Measurements from ENCODE around the gene PCDH9. TPM values are rescaled to one million over a fixed set of nuclear protein-coding genes. Genes with fewer than 3 reads are reported as not detected.

PCDH9 gene
- total RNA-seq, 1 experiment from 2014 or later, result 0.11 TPM

GRCh38 chr13:67080351-67080750 lies 149.8 kb downstream of the PCDH9 start:
- CTCF ChIA-PET, result interaction anchor here (1.0 kb wide), 1 partner anchor 144 kb away, joined by 5 read pairs; no protein-coding TSS in a partner anchor
- no TSS peak for BruUV-seq (replicated peaks)
- POLR2A ChIA-PET, result no interaction called here
- H3K36me3 Mint-ChIP-seq (ENCODE audit: insufficient read depth, unreplicated experiment), result no peaks in the 10 kb centered on the region
- H3K36me3 ChIP-seq (ENCODE audit: control insufficient read depth, insufficient read depth, low read length), result no peaks in the 10 kb centered on the region
- H3K9me3 ChIP-seq, result no peaks in the 10 kb centered on the region
- TF ChIP-seq, protein P1, sequence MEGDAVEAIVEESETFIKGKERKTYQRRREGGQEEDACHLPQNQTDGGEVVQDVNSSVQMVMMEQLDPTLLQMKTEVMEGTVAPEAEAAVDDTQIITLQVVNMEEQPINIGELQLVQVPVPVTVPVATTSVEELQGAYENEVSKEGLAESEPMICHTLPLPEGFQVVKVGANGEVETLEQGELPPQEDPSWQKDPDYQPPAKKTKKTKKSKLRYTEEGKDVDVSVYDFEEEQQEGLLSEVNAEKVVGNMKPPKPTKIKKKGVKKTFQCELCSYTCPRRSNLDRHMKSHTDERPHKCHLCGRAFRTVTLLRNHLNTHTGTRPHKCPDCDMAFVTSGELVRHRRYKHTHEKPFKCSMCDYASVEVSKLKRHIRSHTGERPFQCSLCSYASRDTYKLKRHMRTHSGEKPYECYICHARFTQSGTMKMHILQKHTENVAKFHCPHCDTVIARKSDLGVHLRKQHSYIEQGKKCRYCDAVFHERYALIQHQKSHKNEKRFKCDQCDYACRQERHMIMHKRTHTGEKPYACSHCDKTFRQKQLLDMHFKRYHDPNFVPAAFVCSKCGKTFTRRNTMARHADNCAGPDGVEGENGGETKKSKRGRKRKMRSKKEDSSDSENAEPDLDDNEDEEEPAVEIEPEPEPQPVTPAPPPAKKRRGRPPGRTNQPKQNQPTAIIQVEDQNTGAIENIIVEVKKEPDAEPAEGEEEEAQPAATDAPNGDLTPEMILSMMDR (IDR thresholded peaks at IDR 0.05; ENCODE audit: insufficient read depth in 1 of 2, low read depth in 1 of 2, low read length in 1 of 2, severe bottlenecking in 1 of 2, unreplicated experiment in 1 of 2), result no peak
- peaks cover 9% of the 10 kb centered on the region for H3K9me3 Mint-ChIP-seq (ENCODE audit: unreplicated experiment)
- H3K27me3 Mint-ChIP-seq (ENCODE audit: insufficient read depth, unreplicated experiment), result no peaks in the 10 kb centered on the region
- peaks cover 36% of the 10 kb centered on the region for H3K4me1 Mint-ChIP-seq (ENCODE audit: low read depth, unreplicated experiment)
- H3K4me3 ChIP-seq (ENCODE audit: low read depth, low read length), result no peak overlapping the region
- intact Hi-C loops (cut with micrococcal nuclease; ENCODE audit: unreplicated experiment), result no loop called here
- DNase-seq, result no peak
- no peaks in the 10 kb centered on the region for H3K27me3 ChIP-seq (replicated peaks; ENCODE audit: control insufficient read depth, insufficient read depth, low read length)
- no peak overlapping the region for H3K4me3 Mint-ChIP-seq (ENCODE audit: unreplicated experiment)
- no peak overlapping the region for H3K27ac Mint-ChIP-seq (ENCODE audit: unreplicated experiment)
- H3K4me1 ChIP-seq, result peaks cover 58% of the 10 kb centered on the region

DNA sequence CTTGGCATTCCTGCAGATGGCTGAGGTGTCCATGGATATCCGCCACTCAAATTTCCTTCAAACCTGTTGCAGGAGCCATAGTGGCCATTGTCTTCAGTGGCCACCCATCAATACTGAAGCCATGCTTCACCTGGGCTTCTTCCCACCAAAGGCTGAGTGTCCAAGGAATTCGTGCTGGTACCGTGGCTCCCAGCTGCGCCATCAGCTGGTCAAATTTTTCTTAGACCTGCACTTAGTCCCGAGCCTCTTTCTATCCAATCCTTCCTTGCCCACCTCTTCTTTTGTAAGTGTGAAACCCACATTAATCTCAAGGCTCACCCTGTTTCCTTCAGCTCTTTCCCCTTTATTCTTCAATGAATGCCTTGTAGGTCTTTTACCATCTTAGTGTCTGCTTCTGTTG lies 152.1 kb downstream of the PCDH9 start:
- peaks cover 9% of the 10 kb centered on the region for H3K9me3 Mint-ChIP-seq (ENCODE audit: unreplicated experiment)
- Histone ChIP-seq H3K4me3 (ENCODE audit: low read depth, low read length) (no peak overlapping the region), H3K27me3 (replicated peaks; ENCODE audit: control insufficient read depth, insufficient read depth, low read length) (no peaks in the 10 kb centered on the region), H3K4me1 (peaks cover 41% of the 10 kb centered on the region), H3K36me3 (ENCODE audit: control insufficient read depth, insufficient read depth, low read length) (no peaks in the 10 kb centered on the region), H3K9me3 (no peaks in the 10 kb centered on the region)
- ChIA-PET CTCF (no interaction called here), POLR2A (no interaction called here)
- peaks cover 23% of the 10 kb centered on the region for H3K4me1 Mint-ChIP-seq (ENCODE audit: low read depth, unreplicated experiment)
- no peaks in the 10 kb centered on the region for H3K27me3 Mint-ChIP-seq (ENCODE audit: insufficient read depth, unreplicated experiment)
- BruUV-seq (replicated peaks), result no TSS peak
- TF ChIP-seq, protein P1 (IDR thresholded peaks at IDR 0.05; ENCODE audit: insufficient read depth in 1 of 2, low read depth in 1 of 2, low read length in 1 of 2, severe bottlenecking in 1 of 2, unreplicated experiment in 1 of 2), result no peak
- H3K4me3 Mint-ChIP-seq (ENCODE audit: unreplicated experiment), result no peak overlapping the region
- no peaks in the 10 kb centered on the region for H3K36me3 Mint-ChIP-seq (ENCODE audit: insufficient read depth, unreplicated experiment)
- no peak overlapping the region for H3K27ac Mint-ChIP-seq (ENCODE audit: unreplicated experiment)
- intact Hi-C loops (cut with micrococcal nuclease; ENCODE audit: unreplicated experiment), result loop anchor here (5.0 kb wide), 1 partner anchor 69 kb away; no protein-coding TSS in a partner anchor
- no peak for DNase-seq

- Mint-ChIP-seq H3K27ac (ENCODE audit: unreplicated experiment) (no peak overlapping the region), H3K4me3 (ENCODE audit: unreplicated experiment) (no peak overlapping the region), H3K27me3 (ENCODE audit: insufficient read depth, unreplicated experiment) (no peaks in the 10 kb centered on the region), H3K36me3 (ENCODE audit: insufficient read depth, unreplicated experiment) (no peaks in the 10 kb centered on the region), H3K9me3 (ENCODE audit: unreplicated experiment) (peaks cover 9% of the 10 kb centered on the region), H3K4me1 (ENCODE audit: low read depth, unreplicated experiment) (peaks cover 23% of the 10 kb centered on the region)
- Histone ChIP-seq H3K9me3 (no peaks in the 10 kb centered on the region), H3K36me3 (ENCODE audit: control insufficient read depth, insufficient read depth, low read length) (no peaks in the 10 kb centered on the region), H3K27me3 (replicated peaks; ENCODE audit: control insufficient read depth, insufficient read depth, low read length) (no peaks in the 10 kb centered on the region), H3K4me1 (peaks cover 40% of the 10 kb centered on the region), H3K4me3 (ENCODE audit: low read depth, low read length) (no peak overlapping the region)
- no peak for DNase-seq
- ChIA-PET POLR2A (no interaction called here), CTCF (no interaction called here)
- BruUV-seq (replicated peaks), result no TSS peak
- TF ChIP-seq, protein P1 (IDR thresholded peaks at IDR 0.05; ENCODE audit: insufficient read depth in 1 of 2, low read depth in 1 of 2, low read length in 1 of 2, severe bottlenecking in 1 of 2, unreplicated experiment in 1 of 2), result no peak
- intact Hi-C loops (cut with micrococcal nuclease; ENCODE audit: unreplicated experiment), result loop anchor here (5.0 kb wide), 1 partner anchor 70 kb away; no protein-coding TSS in a partner anchor
Observed at GRCh38 chr13:67077132-67077531, 153.0 kb downstream of the PCDH9 start.

Data from Caco-2 (cell line).